GM21786 (cell line): ENCODE data around the gene CDK2AP2.
"Not testable (repeated sequence)": the region's sequence is repeated elsewhere in the genome, so short reads cannot be mapped to it uniquely, and the experiment has no call there.

ENCODE experiments used
- ATAC-seq: cut with Tn5 transposase; IDR thresholded peaks from one replicate; pipeline ENCODE4 v1.9.1; 2021; ENCODE audit not compliant: unreplicated experiment

Gene CDK2AP2

GRCh38 chr11:67491276-67492068 is 16.5 kb downstream of the CDK2AP2 start:
- no peak for ATAC-seq

GRCh38 chr11:67490727-67491065 is 17.3 kb downstream of the CDK2AP2 start:
- ATAC-seq, result no peak

GRCh38 chr11:67489885-67490726 is 17.9 kb downstream of the CDK2AP2 start:
- ATAC-seq, result no peak

GRCh38 chr11:67489203-67489884 is 18.6 kb downstream of the CDK2AP2 start:
- ATAC-seq, result no peak

GRCh38 chr11:67486481-67487195 is 21.3 kb downstream of the CDK2AP2 start:
- no peak for ATAC-seq

- peak; percentile 21 for ATAC-seq
These were observed 22.0 kb downstream of the CDK2AP2 start for GRCh38 chr11:67485873-67486361.

GRCh38 chr11:67484847-67485311 is 23.1 kb downstream of the CDK2AP2 start:
- no peak for ATAC-seq

- ATAC-seq, result no peak
These were observed 23.9 kb downstream of the CDK2AP2 start for GRCh38 chr11:67483831-67484665.

GRCh38 chr11:67482827-67483798 is 24.8 kb downstream of the CDK2AP2 start, which contains the start of gene AIP:
TSS of gene AIP (plus strand) at chr11:67483026. CDS start at chr11:67483159, 133 bp downstream.
- peak; percentile 50 for ATAC-seq

GRCh38 chr11:67482275-67482826 is 25.6 kb downstream of the CDK2AP2 start:
- ATAC-seq, result no peak

- not testable (repeated sequence) for ATAC-seq
These were observed 30.5 kb downstream of the CDK2AP2 start for GRCh38 chr11:67477344-67478050.

- not testable (repeated sequence) for ATAC-seq
These were observed 31.3 kb downstream of the CDK2AP2 start for GRCh38 chr11:67476692-67477091.

- no peak for ATAC-seq
These were observed 35.1 kb downstream of the CDK2AP2 start for GRCh38 chr11:67472882-67473281.

GRCh38 chr11:67470337-67471002 is 37.5 kb downstream of the CDK2AP2 start:
- no peak for ATAC-seq

- no peak for ATAC-seq
These were observed 38.5 kb downstream of the CDK2AP2 start for GRCh38 chr11:67469508-67469811.

- ATAC-seq, result peak; percentile 55
These were observed 39.0 kb downstream of the CDK2AP2 start, which contains the start of gene TMEM134 for GRCh38 chr11:67468759-67469507. TSS of gene TMEM134 (minus strand) at chr11:67469251. CDS start at chr11:67469192, 59 bp downstream.

GRCh38 chr11:67468456-67468758 is 39.6 kb downstream of the CDK2AP2 start:
- no peak for ATAC-seq
